HepG2 (cell line): ENCODE measurements around the gene SYS1. TPM values are rescaled to one million over a fixed set of nuclear protein-coding genes. Genes with fewer than 3 reads are reported as not detected.

Source experiments
- ATAC-seq: fragments of 200-7000 bp; cut with Tn5 transposase; 3 replicates; pipeline ENCODE4 v1.9.1; 2020; ENCODE audit warnings: mild to moderate bottlenecking, moderate library complexity
- BruUV-seq: library from RNA; stranded (reverse); fragments of 400-500 nt; replicated peaks from 2 replicates; lab custom pipeline; 2021; lab: Mats Ljungman, UMichigan
- CTCF ChIA-PET: fragments of 300-600 bp; formaldehyde crosslinking; extraction: SDS; loops from one replicate; lab custom pipeline; 2021; ENCODE audit warnings: low total read pairs, inconsistent platforms, low intra/inter-chr PET ratio; lab: Yijun Ruan, JAX
- POLR2A ChIA-PET: fragments of 350-600 bp; sonication (Branson Sonifier 250); formaldehyde crosslinking; loops from one replicate; lab custom pipeline; 2020; ENCODE audit warnings: antibody characterized with exemption, inconsistent platforms; lab: Yijun Ruan, JAX
- DNase-seq: peaks from one replicate; pipeline ENCODE4 v3.0.0-alpha.2; 2015; ENCODE audit warnings: low spot score
- FAIRE-seq: peaks from 3 replicates; lab custom pipeline; 2011; peaks lifted over from hg19 to GRCh38; lab: Jason Lieb, UNC
- H2AFZ ChIP-seq: one replicate; pipeline ENCODE4 v1.6.1; 2011; ENCODE audit warnings: low read length, inconsistent platforms
- H3K27ac ChIP-seq: fragments of 300-600 bp; 3 replicates; pipeline ENCODE4 v1.8.0; 2011; ENCODE audit warnings: mixed run types, mild to moderate bottlenecking, mixed read lengths, low read length, inconsistent platforms; ENCODE audit not compliant: insufficient read depth; ENCODE audit errors: extremely low read length
- H3K27me3 ChIP-seq, 2 experiments: fragments of 200-600 bp in 1 of 2; 2 replicates in 1 of 2; 3 replicates in 1 of 2; pipeline versions ENCODE4 v1.6.0 to v1.8.0; 2011; ENCODE audit warnings: low read length in 2 of 2, mild to moderate bottlenecking in 2 of 2, moderate library complexity in 2 of 2, inconsistent platforms in 1 of 2; ENCODE audit not compliant: insufficient read depth in 2 of 2, control insufficient read depth in 1 of 2
- H3K36me3 ChIP-seq, 2 experiments: fragments of 200-600 bp in 1 of 2; replicated peaks in 1 of 2; 2 replicates in 1 of 2; 3 replicates in 1 of 2; pipeline versions ENCODE4 v1.5.1 to v1.8.0; 2011; ENCODE audit warnings: low read length in 2 of 2, inconsistent platforms in 1 of 2; ENCODE audit not compliant: insufficient read depth in 2 of 2, control insufficient read depth in 1 of 2
- H3K4me1 ChIP-seq: 2 replicates; pipeline ENCODE4 v1.5.1; 2012; ENCODE audit warnings: low read length, inconsistent platforms; ENCODE audit not compliant: insufficient read depth
- H3K4me2 ChIP-seq: 2 replicates; pipeline ENCODE4 v1.6.0; 2011; ENCODE audit warnings: low read depth, low read length, inconsistent platforms
- H3K4me3 ChIP-seq, 3 experiments: fragments of 200-600 bp in 1 of 3; sonication (generic), shearing (Covaris generic) in 1 of 3; replicated peaks in 1 of 3; 2 replicates each; pipeline ENCODE4 v1.5.1; 2011 to 2016; ENCODE audit warnings: low read length in 3 of 3, inconsistent platforms in 2 of 3, low read depth in 2 of 3, mild to moderate bottlenecking in 2 of 3, control low read depth in 1 of 3, mixed read lengths in 1 of 3; ENCODE audit not compliant: insufficient read depth in 1 of 3
- H3K79me2 ChIP-seq: one replicate; pipeline ENCODE4 v1.6.1; 2011; ENCODE audit warnings: low read length, inconsistent platforms; ENCODE audit not compliant: insufficient read depth
- H3K9ac ChIP-seq: 2 replicates; pipeline ENCODE4 v1.6.0; 2011; ENCODE audit warnings: mild to moderate bottlenecking, low read depth, low read length, inconsistent platforms; ENCODE audit not compliant: insufficient read depth
- H3K9me3 ChIP-seq: 2 replicates; pipeline ENCODE4 v1.5.1; 2012; ENCODE audit warnings: mild to moderate bottlenecking, low read length
- H4K20me1 ChIP-seq: 2 replicates; pipeline ENCODE4 v1.6.0; 2011; ENCODE audit warnings: inconsistent platforms, mild to moderate bottlenecking, low read length, moderate library complexity; ENCODE audit not compliant: insufficient read depth
- IKZF1 ChIP-seq: fragments of 450-650 bp; IDR thresholded peaks from 2 replicates; pipeline ENCODE4 v1.7.1; 2016
- KDM5A ChIP-seq: fragments of 200-600 bp; sonication (generic); IDR thresholded peaks from 2 replicates; pipeline ENCODE4 v1.7.0; 2018; ENCODE audit warnings: antibody characterized with exemption, mild to moderate bottlenecking, low read length, borderline replicate concordance
- KDM5B ChIP-seq: sonication (generic); formaldehyde crosslinking; IDR thresholded peaks from 2 replicates; pipeline ENCODE4 v1.4.0; 2020; ENCODE audit warnings: missing genetic modification reagents, mild to moderate bottlenecking, borderline replicate concordance
- RXRA ChIP-seq: sonication (generic); formaldehyde crosslinking; IDR thresholded peaks from 2 replicates; pipeline ENCODE4 v1.5.1; 2020; ENCODE audit warnings: missing genetic modification reagents
- SP5 ChIP-seq: IDR thresholded peaks from 2 replicates; pipeline ENCODE4 v1.6.1; 2016; ENCODE audit warnings: low read depth, borderline replicate concordance
- SPEN ChIP-seq: sonication (generic); formaldehyde crosslinking; IDR thresholded peaks from 2 replicates; pipeline ENCODE4 v1.5.1; 2020; ENCODE audit warnings: low read depth, mild to moderate bottlenecking, missing genetic modification reagents
- ZMYM3 ChIP-seq: sonication (generic); formaldehyde crosslinking; IDR thresholded peaks from 2 replicates; pipeline ENCODE4 v1.5.1; 2020; ENCODE audit warnings: mild to moderate bottlenecking, missing genetic modification reagents
- ZNF121 ChIP-seq: sonication (generic); formaldehyde crosslinking; IDR thresholded peaks from 2 replicates; pipeline ENCODE4 v1.5.0; 2020; ENCODE audit warnings: mild to moderate bottlenecking, missing genetic modification reagents
- ZNF205 ChIP-seq: IDR thresholded peaks from 2 replicates; pipeline ENCODE4 v1.6.1; 2018; ENCODE audit warnings: missing biosample characterization, missing genetic modification reagents
- ZNF232 ChIP-seq: sonication (generic); formaldehyde crosslinking; IDR thresholded peaks from 2 replicates; pipeline ENCODE4 v1.4.0; 2020; ENCODE audit warnings: missing genetic modification reagents, borderline replicate concordance
- ZNF235 ChIP-seq: sonication (generic); formaldehyde crosslinking; IDR thresholded peaks from 2 replicates; pipeline ENCODE4 v1.8.1; 2023; ENCODE audit warnings: mild to moderate bottlenecking, missing genetic modification reagents, borderline replicate concordance
- ZNF333 ChIP-seq: sonication (generic); formaldehyde crosslinking; IDR thresholded peaks from 2 replicates; pipeline ENCODE4 v1.4.0; 2020; ENCODE audit warnings: mild to moderate bottlenecking, missing genetic modification reagents, borderline replicate concordance
- ZNF431 ChIP-seq: sonication (generic); formaldehyde crosslinking; IDR thresholded peaks from 2 replicates; pipeline ENCODE4 v1.9.0; 2022; ENCODE audit warnings: missing genetic modification reagents, low read depth, mild to moderate bottlenecking, borderline replicate concordance
- ZNF501 ChIP-seq: sonication (generic); formaldehyde crosslinking; IDR thresholded peaks from 2 replicates; pipeline ENCODE4 v1.5.1; 2020; ENCODE audit warnings: mild to moderate bottlenecking, moderate library complexity, missing genetic modification reagents
- ZNF563 ChIP-seq: sonication (generic); formaldehyde crosslinking; IDR thresholded peaks from 2 replicates; pipeline ENCODE4 v1.8.0; 2022; ENCODE audit warnings: mild to moderate bottlenecking, moderate library complexity, missing genetic modification reagents
- ZNF605 ChIP-seq: sonication (generic); formaldehyde crosslinking; IDR thresholded peaks from 2 replicates; pipeline ENCODE4 v1.8.0; 2022; ENCODE audit warnings: mild to moderate bottlenecking, missing genetic modification reagents
- WGBS: methylation state at CpG from one replicate; pipeline ENCODE4 v1.1.6; 2017; ENCODE audit warnings: low lambda C conversion rate; 5-methylcytosine and 5-hydroxymethylcytosine counted together
- in situ Hi-C: cut with HindIII; loops from 2 replicates; pipeline ENCODE4 v1.10.0; 2017; ENCODE audit warnings: low pct_unique_long_range_greater_than_20kb; ENCODE audit not compliant: extremely low pct_ligation_motif_present
- intact Hi-C: fragments of 100-400 bp; cut with micrococcal nuclease; formaldehyde crosslinking; loops from one replicate; pipeline ENCODE4 v1.10.0; 2022; ENCODE audit not compliant: unreplicated experiment
- polyA plus RNA-seq, 8 experiments: library from polyadenylated mRNA; depleted of rRNA in 3 of 8; stranded (reverse) in 7 of 8; unstranded in 1 of 8; fragments of >200 nt; fragmentation: Illumina TruSeq in 4 of 8; extraction: Trizol in 4 of 8; gene quantifications; 2 replicates each; pipeline versions ENCODE4 v1.2.1 to v1.2.3, GENCODE V29; 2011 to 2016; ENCODE audit warnings: low read depth in 4 of 8, missing spikeins in 1 of 8, mixed read lengths in 1 of 8; ENCODE audit not compliant: insufficient read depth in 1 of 8
- total RNA-seq, 5 experiments: library from RNA; depleted of rRNA; stranded (reverse); fragments of >200 nt; fragmentation: Illumina TruSeq; extraction: Trizol; gene quantifications; 2 replicates each; pipeline ENCODE4 v1.2.3, GENCODE V29; 2016; ENCODE audit warnings: low read depth in 1 of 5
- TF ChIP-seq, protein P1 (sequence below): sonication (generic); formaldehyde crosslinking; IDR thresholded peaks from 2 replicates; pipeline ENCODE4 v1.4.0; 2020; ENCODE audit warnings: missing genetic modification reagents, borderline replicate concordance
- TF ChIP-seq, protein P2 (sequence below): sonication (generic); formaldehyde crosslinking; IDR thresholded peaks from 2 replicates; pipeline ENCODE4 v1.8.1; 2023; ENCODE audit warnings: mild to moderate bottlenecking, missing genetic modification reagents
- TF ChIP-seq, protein P3 (sequence below): IDR thresholded peaks from 2 replicates; pipeline ENCODE4 v1.6.1; 2016; ENCODE audit warnings: low read depth, borderline replicate concordance
- TF ChIP-seq, protein P4 (sequence below): sonication (generic); formaldehyde crosslinking; IDR thresholded peaks from 2 replicates; pipeline ENCODE4 v1.4.0; 2020; ENCODE audit warnings: mild to moderate bottlenecking, low read depth, missing genetic modification reagents
- TF ChIP-seq, protein P5 (sequence below): IDR thresholded peaks from 2 replicates; pipeline ENCODE4 v1.6.1; 2016; ENCODE audit warnings: low read depth

Gene SYS1
- total and polyA plus RNA-seq, 2 of the 13 experiments (the other 11 are each of a cell fraction or from before 2014, with no cell fraction given): 38.3 to 65.6 TPM

DNA sequence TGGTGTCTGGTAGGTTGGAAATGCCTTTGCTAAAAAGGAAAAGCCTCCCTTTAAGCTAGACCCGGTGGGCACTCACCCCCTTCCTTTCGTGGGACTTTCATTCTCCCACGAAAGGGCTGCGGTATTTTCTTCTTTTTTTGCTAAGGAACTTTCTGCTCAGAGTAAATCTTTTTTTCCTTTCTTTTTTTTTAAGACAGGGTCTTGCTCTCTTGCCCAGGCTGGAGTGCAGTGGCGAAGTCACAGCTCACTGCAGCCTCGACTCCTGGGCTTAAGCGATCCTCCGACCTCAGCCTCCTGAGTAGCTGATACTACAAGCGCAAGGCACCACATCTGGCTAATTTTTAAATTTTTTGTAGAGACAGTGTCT lies 11.1 kb downstream of the SYS1 start:
- FAIRE-seq: no peak
- intact Hi-C loops (loop anchor here (1.0 to 2.0 kb wide), 2 partner anchors 43 to 63 kb away; partner anchors contain the start of gene PIGT), in situ Hi-C loops (loop anchor here (5.0 kb wide), 1 partner anchor 63 kb away; no protein-coding TSS in a partner anchor)
- Histone ChIP-seq H3K4me3 (peak overlapping the region in 1 of 3 experiments; percentile 29; a peak in 1 of 6 replicates), H3K4me2 (peak overlapping the region; percentile 69), H3K36me3 (no peaks in the 10 kb centered on the region; a peak in 1 of 5 replicates), H3K4me1 (peaks cover 19% of the 10 kb centered on the region), H3K9me3 (no peaks in the 10 kb centered on the region), H4K20me1 (no peaks in the 10 kb centered on the region), H3K27me3 (no peaks in the 10 kb centered on the region), H2AFZ (no peak overlapping the region), H3K27ac (no peak overlapping the region), H3K9ac (no peak overlapping the region), H3K79me2 (no peaks in the 10 kb centered on the region)
- no peak for ATAC-seq
- ChIA-PET CTCF (interaction anchor here (1.1 to 1.9 kb wide), 5 partner anchors 12 to 397 kb away, joined by 4 to 32 read pairs (median 6); no protein-coding TSS in a partner anchor), POLR2A (interaction anchor here (0.7 to 29.5 kb wide), 8 partner anchors 10 to 397 kb away, joined by 3 to 1422 read pairs (median 11); partner anchors contain the start of genes PIGT, SDC4 and SYS1)
- DNase-seq: no peak
- 82% methylated on average over 9 of the region's 9 CpGs for WGBS
- BruUV-seq: no TSS peak
- TF ChIP-seq ZNF431 (CRISPR knock-in tag) (no peak), ZNF205 (peak; percentile 15; the same call in 1 of the 2 replicates), ZNF605 (CRISPR knock-in tag) (0 out of 2 replicates have a peak, but pooled peaks have one; percentile 45), KDM5B (CRISPR knock-in tag) (peak; percentile 0; the same call in 1 of the 2 replicates), ZNF333 (CRISPR knock-in tag) (0 out of 2 replicates have a peak, but pooled peaks have one; percentile 28), ZMYM3 (CRISPR knock-in tag) (0 out of 2 replicates have a peak, but pooled peaks have one; percentile 6), KDM5A (no peak), ZNF235 (no peak), ZNF563 (CRISPR knock-in tag) (no peak), SP5 (CRISPR knock-in tag) (0 out of 2 replicates have a peak, but pooled peaks have one; percentile 1), ZNF121 (CRISPR knock-in tag) (peak; percentile 92), ZNF501 (CRISPR knock-in tag) (peak; percentile 63), SPEN (no peak), IKZF1 (no peak), ZNF232 (CRISPR knock-in tag) (0 out of 2 replicates have a peak, but pooled peaks have one; percentile 38), RXRA (CRISPR knock-in tag) (no peak)
- TF ChIP-seq, protein P1, sequence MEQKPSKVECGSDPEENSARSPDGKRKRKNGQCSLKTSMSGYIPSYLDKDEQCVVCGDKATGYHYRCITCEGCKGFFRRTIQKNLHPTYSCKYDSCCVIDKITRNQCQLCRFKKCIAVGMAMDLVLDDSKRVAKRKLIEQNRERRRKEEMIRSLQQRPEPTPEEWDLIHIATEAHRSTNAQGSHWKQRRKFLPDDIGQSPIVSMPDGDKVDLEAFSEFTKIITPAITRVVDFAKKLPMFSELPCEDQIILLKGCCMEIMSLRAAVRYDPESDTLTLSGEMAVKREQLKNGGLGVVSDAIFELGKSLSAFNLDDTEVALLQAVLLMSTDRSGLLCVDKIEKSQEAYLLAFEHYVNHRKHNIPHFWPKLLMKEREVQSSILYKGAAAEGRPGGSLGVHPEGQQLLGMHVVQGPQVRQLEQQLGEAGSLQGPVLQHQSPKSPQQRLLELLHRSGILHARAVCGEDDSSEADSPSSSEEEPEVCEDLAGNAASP: no peak
- TF ChIP-seq, protein P2, sequence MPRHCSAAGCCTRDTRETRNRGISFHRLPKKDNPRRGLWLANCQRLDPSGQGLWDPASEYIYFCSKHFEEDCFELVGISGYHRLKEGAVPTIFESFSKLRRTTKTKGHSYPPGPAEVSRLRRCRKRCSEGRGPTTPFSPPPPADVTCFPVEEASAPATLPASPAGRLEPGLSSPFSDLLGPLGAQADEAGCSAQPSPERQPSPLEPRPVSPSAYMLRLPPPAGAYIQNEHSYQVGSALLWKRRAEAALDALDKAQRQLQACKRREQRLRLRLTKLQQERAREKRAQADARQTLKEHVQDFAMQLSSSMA (CRISPR knock-in tag): 0 out of 2 replicates have a peak, but pooled peaks have one; percentile 7
- TF ChIP-seq, protein P3, sequence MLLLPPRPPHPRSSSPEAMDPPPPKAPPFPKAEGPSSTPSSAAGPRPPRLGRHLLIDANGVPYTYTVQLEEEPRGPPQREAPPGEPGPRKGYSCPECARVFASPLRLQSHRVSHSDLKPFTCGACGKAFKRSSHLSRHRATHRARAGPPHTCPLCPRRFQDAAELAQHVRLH (CRISPR knock-in tag): 0 out of 2 replicates have a peak, but pooled peaks have one; percentile 2
- TF ChIP-seq, protein P4, sequence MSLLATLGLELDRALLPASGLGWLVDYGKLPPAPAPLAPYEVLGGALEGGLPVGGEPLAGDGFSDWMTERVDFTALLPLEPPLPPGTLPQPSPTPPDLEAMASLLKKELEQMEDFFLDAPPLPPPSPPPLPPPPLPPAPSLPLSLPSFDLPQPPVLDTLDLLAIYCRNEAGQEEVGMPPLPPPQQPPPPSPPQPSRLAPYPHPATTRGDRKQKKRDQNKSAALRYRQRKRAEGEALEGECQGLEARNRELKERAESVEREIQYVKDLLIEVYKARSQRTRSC (CRISPR knock-in tag): no peak
- TF ChIP-seq, protein P5, sequence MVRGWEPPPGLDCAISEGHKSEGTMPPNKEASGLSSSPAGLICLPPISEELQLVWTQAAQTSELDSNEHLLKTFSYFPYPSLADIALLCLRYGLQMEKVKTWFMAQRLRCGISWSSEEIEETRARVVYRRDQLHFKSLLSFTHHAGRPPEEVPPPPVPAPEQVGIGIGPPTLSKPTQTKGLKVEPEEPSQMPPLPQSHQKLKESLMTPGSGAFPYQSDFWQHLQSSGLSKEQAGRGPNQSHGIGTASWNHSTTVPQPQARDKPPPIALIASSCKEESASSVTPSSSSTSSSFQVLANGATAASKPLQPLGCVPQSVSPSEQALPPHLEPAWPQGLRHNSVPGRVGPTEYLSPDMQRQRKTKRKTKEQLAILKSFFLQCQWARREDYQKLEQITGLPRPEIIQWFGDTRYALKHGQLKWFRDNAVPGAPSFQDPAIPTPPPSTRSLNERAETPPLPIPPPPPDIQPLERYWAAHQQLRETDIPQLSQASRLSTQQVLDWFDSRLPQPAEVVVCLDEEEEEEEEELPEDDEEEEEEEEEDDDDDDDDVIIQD (CRISPR knock-in tag): no peak
